ENCODE results near the gene SORBS1.

SORBS1 gene

DNA sequence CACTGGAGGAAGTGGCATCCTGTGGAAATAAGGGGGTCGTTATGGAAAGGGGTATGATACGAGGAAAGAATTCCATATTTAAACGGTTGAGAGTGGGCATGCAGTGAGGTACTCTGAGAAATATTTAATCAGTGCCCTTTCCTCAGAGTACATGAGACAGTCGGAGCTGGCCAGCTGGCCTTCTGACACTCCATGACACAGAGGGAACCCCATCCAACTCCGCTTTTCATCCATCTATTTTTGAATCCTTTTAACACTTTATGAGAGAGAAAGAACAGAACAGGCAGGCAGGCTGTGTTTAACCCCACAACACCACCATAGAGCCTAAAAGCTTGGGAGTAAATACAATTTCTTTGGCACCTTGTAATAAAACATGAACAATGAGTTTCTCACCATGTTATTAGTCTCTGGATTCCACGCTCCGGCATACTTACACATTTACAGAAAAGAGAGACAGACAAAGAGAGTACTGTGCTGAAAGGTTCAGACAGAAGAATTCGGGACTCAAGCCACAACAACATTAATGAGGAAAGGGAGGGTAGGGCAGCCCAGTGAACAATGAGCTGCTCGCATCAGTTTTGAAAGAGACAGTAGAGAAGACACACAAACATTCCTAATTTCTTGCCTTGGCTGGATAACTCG, 146.2 kb downstream of the SORBS1 start:
- no peak for DNase-seq
- Mint-ChIP-seq H3K4me1 (ENCODE audit: low read depth) (no peaks in the 10 kb centered on the region), H3K27me3 (no peaks in the 10 kb centered on the region), H3K4me3 (no peak overlapping the region), H3K9me3 (no peaks in the 10 kb centered on the region), H3K36me3 (ENCODE audit: low read depth) (no peaks in the 10 kb centered on the region), H3K27ac (no peak overlapping the region)

DNA sequence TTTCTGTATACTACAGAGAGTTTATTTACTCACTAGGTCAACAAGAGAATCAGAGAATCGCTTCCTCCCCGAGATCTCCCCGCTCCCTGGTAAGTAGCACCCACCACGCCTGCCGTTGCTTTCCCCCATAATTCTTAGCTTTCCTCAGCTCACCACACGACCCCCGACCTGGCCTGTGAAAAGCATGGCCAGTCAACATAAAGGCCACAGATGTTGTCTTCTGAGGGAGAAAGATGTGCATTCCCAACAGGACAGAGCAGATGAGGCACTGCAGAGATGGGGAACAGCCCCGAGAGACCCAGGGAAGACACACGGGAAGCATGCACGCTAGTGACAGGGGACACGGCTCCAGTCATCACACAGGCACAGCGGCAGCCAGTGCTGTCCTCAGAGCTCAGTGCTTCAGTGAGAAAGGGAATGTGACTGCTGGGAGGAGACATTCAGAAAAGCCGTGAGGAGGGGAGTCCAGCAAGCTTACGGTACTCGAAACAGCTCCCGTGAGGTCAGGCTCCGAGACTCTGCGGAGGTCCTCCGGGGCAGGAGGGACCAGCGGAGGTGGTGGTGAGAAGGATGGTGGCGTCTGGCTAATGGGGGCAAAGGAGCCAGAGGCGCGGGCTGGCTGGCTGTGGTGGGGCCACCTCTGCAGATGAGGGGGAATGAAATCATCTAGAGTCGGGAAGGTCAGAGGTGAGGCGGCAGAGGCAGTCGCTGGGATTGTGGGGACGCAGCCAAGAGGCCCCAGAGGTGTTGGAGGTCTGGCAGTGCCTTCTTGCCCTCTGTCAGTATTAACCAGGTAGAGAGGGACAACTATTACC, 146.9 kb downstream of the SORBS1 start:
- DNase-seq, result no peak
- no peaks in the 10 kb centered on the region for H3K9me3 Mint-ChIP-seq
- no peaks in the 10 kb centered on the region for H3K4me1 Mint-ChIP-seq (ENCODE audit: low read depth)
- no peak overlapping the region for H3K27ac Mint-ChIP-seq
- H3K4me3 Mint-ChIP-seq, result no peak overlapping the region
- no peaks in the 10 kb centered on the region for H3K27me3 Mint-ChIP-seq
- no peaks in the 10 kb centered on the region for H3K36me3 Mint-ChIP-seq (ENCODE audit: low read depth)

DNA sequence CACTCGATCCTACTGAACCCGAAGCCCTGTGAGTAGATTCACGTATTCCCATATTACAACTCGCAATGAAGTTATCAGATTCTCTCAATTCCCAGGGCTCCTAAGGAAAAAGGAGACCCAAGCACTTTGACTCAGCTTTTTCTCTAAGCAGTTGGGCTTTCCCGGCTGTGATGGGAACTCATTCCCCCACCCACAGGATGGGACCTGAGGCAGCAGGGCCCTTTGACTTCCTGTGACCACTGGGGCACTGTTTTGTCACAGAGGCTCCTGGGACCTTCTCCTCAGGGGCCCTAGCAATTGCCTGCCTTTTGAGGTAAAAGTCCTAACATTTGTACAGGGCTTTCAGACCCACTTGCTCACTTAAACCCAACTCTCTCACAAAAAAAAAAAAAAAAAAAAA, 147.6 kb downstream of the SORBS1 start:
- H3K36me3 Mint-ChIP-seq (ENCODE audit: low read depth), result no peaks in the 10 kb centered on the region
- H3K4me3 Mint-ChIP-seq, result no peak overlapping the region
- H3K4me1 Mint-ChIP-seq (ENCODE audit: low read depth), result no peaks in the 10 kb centered on the region

DNA sequence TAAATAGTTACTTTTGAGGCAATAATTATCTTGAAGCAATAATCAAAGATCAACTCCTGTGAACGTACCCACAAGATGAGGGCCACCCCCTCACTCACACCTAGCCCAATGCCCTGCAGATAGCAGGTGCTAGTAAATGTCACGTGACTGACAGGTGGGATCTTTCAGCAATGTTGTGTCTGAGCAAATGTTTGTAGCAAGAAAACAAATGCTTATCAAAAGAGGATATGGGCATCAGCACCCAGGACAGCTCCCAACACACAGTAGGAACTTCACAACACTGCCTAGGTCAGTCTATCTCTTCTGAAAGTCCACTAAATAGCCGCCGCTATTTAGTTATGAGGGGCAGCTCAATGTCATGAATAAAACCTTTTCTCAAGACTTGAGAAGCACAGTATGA, 149.5 kb downstream of the SORBS1 start:
- H3K4me3 Mint-ChIP-seq, result no peak overlapping the region
- no peaks in the 10 kb centered on the region for H3K27me3 Mint-ChIP-seq
- no peaks in the 10 kb centered on the region for H3K9me3 Mint-ChIP-seq
- no peak for DNase-seq
- H3K36me3 Mint-ChIP-seq (ENCODE audit: low read depth), result no peaks in the 10 kb centered on the region
- H3K4me1 Mint-ChIP-seq (ENCODE audit: low read depth), result no peaks in the 10 kb centered on the region
- no peak overlapping the region for H3K27ac Mint-ChIP-seq

More for the DNA sequence above, 147.6 kb downstream of the SORBS1 start:
- Mint-ChIP-seq H3K27ac (no peak overlapping the region), H3K9me3 (no peaks in the 10 kb centered on the region), H3K27me3 (no peaks in the 10 kb centered on the region)
- no peak for DNase-seq

DNA sequence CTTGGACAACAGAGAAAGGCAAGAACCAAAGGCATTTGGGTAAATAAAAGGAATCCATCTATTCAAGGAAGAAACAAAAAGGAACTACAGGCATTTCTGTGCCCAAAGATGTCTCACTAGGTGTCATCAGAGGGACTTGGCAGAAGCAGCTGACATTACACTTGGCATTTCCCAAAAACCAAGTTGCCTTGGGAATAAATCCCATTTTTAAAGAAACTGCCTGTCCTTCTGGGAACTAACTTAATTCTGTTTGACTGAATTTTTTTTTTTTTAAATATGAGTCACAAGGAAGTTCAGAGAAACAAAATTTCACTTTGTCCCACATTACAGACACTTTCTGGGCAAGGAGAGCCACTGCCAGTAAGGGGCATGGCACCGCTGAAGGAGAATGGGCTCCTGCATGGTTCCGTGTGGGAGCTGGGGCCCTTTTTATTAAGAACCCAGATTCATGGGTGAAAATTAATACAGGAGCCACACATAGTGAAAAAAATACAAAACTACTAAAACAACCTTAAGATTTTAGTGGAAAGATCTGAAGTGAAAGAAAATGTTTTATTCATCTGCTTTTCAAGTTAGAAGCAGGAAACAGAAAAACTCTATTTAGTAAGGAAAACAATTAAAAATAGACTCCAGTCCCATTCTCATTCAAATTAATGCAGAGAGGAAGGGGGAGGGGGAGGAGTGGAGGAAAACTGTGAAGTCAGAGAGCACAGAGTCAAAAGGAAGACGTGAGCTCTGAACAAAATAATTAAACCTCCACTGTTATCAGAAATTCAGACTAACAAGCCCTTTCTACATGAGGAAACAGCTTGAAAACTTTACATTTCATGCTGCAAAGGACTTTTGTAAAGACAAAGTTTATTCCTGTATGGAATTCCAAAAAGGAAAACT, 151.9 kb downstream of the SORBS1 start:
- no peaks in the 10 kb centered on the region for H3K9me3 Mint-ChIP-seq
- no peaks in the 10 kb centered on the region for H3K4me1 Mint-ChIP-seq (ENCODE audit: low read depth)
- no peaks in the 10 kb centered on the region for H3K36me3 Mint-ChIP-seq (ENCODE audit: low read depth)
- no peak for DNase-seq
- H3K27me3 Mint-ChIP-seq, result no peaks in the 10 kb centered on the region
- H3K27ac Mint-ChIP-seq, result no peak overlapping the region
- no peak overlapping the region for H3K4me3 Mint-ChIP-seq

DNA sequence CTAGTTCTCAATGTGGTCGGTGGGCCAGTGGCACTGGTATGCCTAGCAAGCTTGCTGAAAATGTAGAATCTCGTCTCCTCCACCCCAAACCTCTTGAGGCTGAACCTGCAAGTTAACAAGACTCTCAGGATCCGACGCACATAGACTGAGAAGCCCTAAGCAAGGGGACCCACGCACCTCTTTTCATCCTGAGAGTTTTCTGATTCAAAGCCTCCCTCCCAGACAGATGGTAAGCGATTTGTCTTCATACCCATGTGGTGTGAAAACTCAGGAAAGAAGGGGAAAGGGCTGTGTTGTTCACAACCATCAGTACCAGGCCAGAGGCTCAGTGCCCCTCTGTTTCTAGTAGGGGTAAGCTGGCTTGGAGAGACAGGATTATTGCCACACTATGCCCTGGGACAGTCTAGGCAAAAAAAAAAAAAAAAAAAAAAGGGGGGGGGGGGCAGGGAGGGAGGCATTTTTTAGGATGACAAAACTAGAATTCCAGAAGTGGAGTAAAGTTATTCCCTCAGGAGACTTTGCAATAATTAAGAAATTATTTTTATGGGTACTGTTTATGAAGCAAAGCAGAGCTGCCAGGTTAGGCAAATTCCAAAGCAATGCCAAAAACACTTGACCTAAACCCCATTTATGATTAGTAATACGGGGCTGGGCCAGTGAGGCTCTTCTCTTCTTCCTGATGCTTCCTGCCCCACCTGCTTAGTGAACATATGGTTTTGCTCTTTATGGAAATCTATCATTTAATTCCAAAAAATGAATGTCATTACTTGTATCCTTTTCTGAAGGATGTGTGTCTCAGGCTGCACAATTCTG, 152.8 kb downstream of the SORBS1 start:
- Mint-ChIP-seq H3K9me3 (no peaks in the 10 kb centered on the region), H3K36me3 (ENCODE audit: low read depth) (no peaks in the 10 kb centered on the region), H3K27ac (no peak overlapping the region), H3K4me3 (no peak overlapping the region), H3K4me1 (ENCODE audit: low read depth) (no peaks in the 10 kb centered on the region), H3K27me3 (no peaks in the 10 kb centered on the region)
- no peak for DNase-seq

DNA sequence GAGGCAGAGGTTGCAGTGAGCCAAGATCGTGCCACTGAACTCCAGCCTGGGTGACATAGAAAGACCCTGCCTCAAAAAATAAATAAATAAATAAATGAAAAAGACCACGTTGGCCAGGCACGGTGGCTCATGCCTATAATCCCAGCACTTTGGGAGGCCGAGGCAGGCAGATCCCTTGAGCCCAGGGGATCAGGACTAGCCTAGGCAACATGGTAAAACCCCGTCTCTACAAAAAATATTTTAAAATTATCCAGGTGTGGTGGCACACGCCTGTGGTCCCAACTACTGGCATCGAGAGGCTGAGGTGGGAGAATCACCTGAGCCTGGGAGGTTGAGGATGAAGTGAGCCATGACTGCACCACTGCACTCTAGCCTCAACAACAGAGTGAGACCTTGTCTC, 153.6 kb downstream of the SORBS1 start:
- no peak for DNase-seq
- H3K4me1 Mint-ChIP-seq (ENCODE audit: low read depth), result no peaks in the 10 kb centered on the region
- H3K4me3 Mint-ChIP-seq, result no peak overlapping the region
- H3K27me3 Mint-ChIP-seq, result no peaks in the 10 kb centered on the region
- no peak overlapping the region for H3K27ac Mint-ChIP-seq
- H3K9me3 Mint-ChIP-seq, result no peaks in the 10 kb centered on the region
- no peaks in the 10 kb centered on the region for H3K36me3 Mint-ChIP-seq (ENCODE audit: low read depth)

DNA sequence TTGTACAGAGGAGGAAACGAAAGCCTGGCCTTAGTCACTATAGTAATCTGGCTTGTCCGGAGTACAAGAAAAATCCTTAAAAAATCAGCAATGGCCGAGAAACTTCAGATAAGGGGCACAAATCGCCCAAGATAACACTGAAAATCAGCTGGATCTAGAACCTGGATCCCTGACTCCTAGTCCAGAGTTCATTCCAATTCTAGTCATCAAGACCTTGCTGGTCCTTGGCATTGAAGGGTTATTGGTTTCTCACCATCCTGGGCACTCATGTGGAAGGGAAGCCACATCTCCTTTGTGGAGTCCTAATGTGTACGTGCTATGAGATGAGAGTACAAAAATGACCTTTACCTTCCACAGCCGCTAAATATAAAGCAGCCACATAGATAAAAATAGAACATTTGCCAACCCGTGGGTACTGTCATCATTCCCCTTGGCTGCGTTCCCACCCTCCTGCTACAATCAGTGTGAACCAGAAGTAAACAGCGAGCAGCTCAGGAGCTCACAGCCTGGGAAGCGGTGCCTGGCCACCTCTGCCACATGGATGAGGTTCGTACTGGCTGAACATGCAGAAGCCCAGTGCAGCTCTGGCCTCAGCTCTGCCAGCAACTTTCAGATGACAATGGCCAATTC, 154.4 kb downstream of the SORBS1 start:
- H3K4me3 Mint-ChIP-seq, result no peak overlapping the region
- no peaks in the 10 kb centered on the region for H3K36me3 Mint-ChIP-seq (ENCODE audit: low read depth)
- H3K4me1 Mint-ChIP-seq (ENCODE audit: low read depth), result peaks cover 4% of the 10 kb centered on the region
- DNase-seq, result no peak
- no peak overlapping the region for H3K27ac Mint-ChIP-seq
- H3K27me3 Mint-ChIP-seq, result no peaks in the 10 kb centered on the region
- H3K9me3 Mint-ChIP-seq, result no peaks in the 10 kb centered on the region

DNA sequence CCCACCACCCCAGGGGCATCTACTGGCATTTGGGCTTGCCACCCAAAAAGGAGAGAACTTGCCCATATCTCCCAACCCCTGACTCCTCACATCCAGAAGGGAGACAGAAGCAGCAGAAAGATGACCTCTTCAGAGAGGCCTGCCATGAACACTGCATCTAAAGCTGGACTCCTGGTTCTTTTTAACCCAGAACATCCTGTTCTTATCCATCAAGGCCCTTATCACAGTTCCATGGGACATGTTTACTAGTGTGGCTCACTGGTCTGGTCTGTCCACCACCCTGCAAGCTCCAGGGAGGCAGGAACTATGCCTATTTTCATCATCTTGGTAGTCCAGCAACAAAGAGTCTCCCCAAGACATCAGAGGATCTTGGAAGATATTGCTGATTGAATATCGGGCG, 155.5 kb downstream of the SORBS1 start:
- H3K9me3 Mint-ChIP-seq, result no peaks in the 10 kb centered on the region
- H3K4me3 Mint-ChIP-seq, result no peak overlapping the region
- no peaks in the 10 kb centered on the region for H3K27me3 Mint-ChIP-seq
- no peak overlapping the region for H3K27ac Mint-ChIP-seq
- H3K36me3 Mint-ChIP-seq (ENCODE audit: low read depth), result no peaks in the 10 kb centered on the region
- DNase-seq, result no peak
- H3K4me1 Mint-ChIP-seq (ENCODE audit: low read depth), result peaks cover 4% of the 10 kb centered on the region

DNA sequence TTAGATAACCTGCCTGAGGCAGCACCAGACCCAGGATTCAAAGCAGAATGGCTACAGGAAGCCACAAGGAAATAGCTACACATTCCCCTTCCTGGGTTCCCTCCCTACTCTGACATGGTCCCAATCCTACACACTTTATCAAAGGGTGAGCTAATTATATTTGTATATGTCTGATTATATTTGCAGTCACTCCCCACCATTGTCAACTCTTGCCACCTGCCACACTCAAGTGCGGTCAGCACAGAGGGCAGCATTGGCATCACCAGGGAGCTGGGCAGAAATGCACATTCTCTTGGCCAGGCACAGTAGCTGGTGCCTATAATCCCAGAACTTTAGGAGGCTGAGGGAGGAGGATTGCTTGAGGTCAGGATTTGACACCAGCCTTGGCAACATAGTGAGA, 156.3 kb downstream of the SORBS1 start:
- H3K27me3 Mint-ChIP-seq, result no peaks in the 10 kb centered on the region
- H3K4me1 Mint-ChIP-seq (ENCODE audit: low read depth), result peaks cover 4% of the 10 kb centered on the region
- no peak overlapping the region for H3K27ac Mint-ChIP-seq
- H3K9me3 Mint-ChIP-seq, result no peaks in the 10 kb centered on the region
- no peak overlapping the region for H3K4me3 Mint-ChIP-seq
- no peaks in the 10 kb centered on the region for H3K36me3 Mint-ChIP-seq (ENCODE audit: low read depth)
- no peak for DNase-seq

DNA sequence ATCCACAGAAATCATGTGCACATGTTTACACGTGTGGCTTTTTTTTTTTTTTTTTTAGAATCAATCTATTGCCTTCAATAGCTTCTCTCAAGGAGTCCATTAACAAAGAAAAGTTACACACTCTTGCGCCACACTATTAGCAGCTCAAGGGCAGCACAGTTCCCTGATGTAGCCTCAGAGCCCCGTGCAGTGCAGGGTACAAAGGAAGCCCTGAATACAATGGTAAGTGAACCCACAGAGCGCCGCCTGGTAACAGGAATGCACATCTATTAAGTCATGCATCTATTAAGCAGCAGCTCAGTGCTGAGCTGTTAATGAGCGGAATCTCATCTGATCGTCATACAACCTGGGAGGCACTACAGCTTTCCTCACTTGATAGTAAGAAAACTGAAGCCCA, 156.7 kb downstream of the SORBS1 start:
- no peak overlapping the region for H3K4me3 Mint-ChIP-seq
- no peak overlapping the region for H3K27ac Mint-ChIP-seq
- H3K36me3 Mint-ChIP-seq (ENCODE audit: low read depth), result no peaks in the 10 kb centered on the region
- H3K4me1 Mint-ChIP-seq (ENCODE audit: low read depth), result peaks cover 4% of the 10 kb centered on the region
- no peak for DNase-seq
- no peaks in the 10 kb centered on the region for H3K27me3 Mint-ChIP-seq
- no peaks in the 10 kb centered on the region for H3K9me3 Mint-ChIP-seq

DNA sequence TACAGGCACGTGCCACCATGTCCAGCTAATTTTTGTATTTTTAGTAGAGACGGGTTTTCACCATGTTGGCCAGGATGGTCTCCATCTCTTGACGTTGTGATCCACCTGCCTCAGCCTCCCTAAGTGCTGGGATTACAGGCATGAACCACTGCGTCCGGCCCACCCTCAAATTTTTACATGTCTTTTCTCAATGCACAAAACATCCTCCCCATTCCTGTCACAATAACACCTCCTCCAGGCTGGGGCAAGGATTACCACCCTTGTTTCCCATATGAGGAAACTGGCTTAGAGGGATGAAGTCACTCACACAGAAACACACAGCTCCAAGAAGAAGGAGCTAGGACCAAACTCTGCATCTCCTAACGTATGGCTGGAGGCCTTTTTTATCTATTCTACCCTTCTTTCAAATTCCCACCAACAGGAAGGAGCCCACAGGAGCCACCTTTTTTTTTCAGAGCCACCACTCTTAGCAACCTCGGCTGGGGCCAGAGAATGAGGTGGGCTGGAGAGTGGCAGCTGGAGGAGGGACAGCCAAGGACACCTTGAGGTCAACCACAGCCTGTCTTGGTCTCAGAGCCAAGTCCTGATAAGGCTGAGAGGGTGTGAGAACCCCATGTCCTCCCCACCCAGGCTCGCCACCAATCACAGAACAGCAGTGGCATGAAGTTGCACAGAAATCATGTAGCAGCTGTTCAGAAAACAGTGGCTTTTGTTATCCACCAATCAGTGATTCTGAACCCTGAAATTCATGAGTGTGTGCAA, 157.3 kb downstream of the SORBS1 start:
- no peaks in the 10 kb centered on the region for H3K36me3 Mint-ChIP-seq (ENCODE audit: low read depth)
- H3K27me3 Mint-ChIP-seq, result no peaks in the 10 kb centered on the region
- no peak overlapping the region for H3K27ac Mint-ChIP-seq
- DNase-seq, result no peak
- H3K4me1 Mint-ChIP-seq (ENCODE audit: low read depth), result peaks cover 4% of the 10 kb centered on the region
- no peak overlapping the region for H3K4me3 Mint-ChIP-seq
- no peaks in the 10 kb centered on the region for H3K9me3 Mint-ChIP-seq

DNA sequence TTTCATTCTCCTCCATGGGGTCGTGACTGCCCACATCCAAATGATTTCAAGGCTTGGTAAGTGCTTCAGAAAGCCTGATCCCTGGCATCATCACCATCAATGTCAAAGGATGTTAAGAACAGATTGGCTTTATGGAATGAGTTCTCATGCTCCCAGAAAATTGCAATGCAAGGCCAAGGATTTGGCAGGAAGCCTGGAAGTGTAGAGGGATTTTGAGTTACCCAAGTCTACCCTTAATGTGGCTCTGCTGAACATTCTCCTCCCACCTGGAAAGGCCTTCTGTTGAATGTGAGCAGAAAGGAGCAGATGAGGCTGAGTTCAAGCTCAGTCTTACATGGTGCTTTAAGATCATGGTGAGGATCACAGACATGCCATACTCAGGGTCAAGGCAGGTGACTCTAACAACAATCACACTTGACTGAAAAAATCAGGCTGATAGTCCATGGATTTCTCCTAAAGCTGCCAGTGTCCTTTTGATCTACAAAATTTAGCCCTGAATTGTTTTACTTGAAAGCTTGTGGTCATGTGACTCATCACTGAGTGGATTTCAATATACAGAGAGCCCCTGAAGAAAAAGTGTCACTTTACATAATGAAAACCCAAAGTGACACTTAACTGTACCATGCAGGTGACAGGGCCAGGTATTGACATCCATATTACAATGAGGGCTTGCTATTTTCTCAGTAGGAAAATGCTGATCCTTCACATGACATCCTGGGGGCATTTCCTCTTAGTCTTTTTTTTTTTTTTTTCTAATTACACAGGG, 159.3 kb downstream of the SORBS1 start:
- Mint-ChIP-seq H3K27me3 (no peaks in the 10 kb centered on the region), H3K4me3 (no peak overlapping the region), H3K4me1 (ENCODE audit: low read depth) (peaks cover 4% of the 10 kb centered on the region), H3K9me3 (no peaks in the 10 kb centered on the region), H3K36me3 (ENCODE audit: low read depth) (no peaks in the 10 kb centered on the region), H3K27ac (no peak overlapping the region)
- no peak for DNase-seq
